ENCODE measurements around the gene ANKRD35. TPM values are rescaled to one million over a fixed set of nuclear protein-coding genes. Genes with fewer than 3 reads are reported as not detected.

ANKRD35 gene
- total and polyA plus RNA-seq, 2 experiments from 2014 or later, result 3.6 to 5.6 TPM

DNA sequence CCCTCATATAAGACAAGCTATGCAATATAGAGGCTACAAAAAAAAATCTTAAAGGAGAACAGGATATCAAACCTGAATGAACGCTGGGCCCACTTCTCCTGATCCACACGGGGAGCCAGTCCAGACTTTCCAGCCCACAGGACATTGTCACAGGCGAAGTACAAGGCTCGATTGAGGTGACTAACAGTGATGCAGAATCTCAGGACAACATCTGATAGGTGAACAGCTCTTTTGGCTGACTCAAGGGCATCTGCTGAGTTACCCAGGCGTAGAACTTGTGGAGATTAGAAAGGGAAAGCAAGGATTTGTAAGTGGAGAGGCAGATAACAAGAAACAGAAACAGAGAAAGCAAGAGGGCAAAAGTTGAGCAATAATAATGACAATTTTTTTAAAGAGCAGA is 31.1 kb upstream of the ANKRD35 start (continued):
- TF ChIP-seq, protein P1, sequence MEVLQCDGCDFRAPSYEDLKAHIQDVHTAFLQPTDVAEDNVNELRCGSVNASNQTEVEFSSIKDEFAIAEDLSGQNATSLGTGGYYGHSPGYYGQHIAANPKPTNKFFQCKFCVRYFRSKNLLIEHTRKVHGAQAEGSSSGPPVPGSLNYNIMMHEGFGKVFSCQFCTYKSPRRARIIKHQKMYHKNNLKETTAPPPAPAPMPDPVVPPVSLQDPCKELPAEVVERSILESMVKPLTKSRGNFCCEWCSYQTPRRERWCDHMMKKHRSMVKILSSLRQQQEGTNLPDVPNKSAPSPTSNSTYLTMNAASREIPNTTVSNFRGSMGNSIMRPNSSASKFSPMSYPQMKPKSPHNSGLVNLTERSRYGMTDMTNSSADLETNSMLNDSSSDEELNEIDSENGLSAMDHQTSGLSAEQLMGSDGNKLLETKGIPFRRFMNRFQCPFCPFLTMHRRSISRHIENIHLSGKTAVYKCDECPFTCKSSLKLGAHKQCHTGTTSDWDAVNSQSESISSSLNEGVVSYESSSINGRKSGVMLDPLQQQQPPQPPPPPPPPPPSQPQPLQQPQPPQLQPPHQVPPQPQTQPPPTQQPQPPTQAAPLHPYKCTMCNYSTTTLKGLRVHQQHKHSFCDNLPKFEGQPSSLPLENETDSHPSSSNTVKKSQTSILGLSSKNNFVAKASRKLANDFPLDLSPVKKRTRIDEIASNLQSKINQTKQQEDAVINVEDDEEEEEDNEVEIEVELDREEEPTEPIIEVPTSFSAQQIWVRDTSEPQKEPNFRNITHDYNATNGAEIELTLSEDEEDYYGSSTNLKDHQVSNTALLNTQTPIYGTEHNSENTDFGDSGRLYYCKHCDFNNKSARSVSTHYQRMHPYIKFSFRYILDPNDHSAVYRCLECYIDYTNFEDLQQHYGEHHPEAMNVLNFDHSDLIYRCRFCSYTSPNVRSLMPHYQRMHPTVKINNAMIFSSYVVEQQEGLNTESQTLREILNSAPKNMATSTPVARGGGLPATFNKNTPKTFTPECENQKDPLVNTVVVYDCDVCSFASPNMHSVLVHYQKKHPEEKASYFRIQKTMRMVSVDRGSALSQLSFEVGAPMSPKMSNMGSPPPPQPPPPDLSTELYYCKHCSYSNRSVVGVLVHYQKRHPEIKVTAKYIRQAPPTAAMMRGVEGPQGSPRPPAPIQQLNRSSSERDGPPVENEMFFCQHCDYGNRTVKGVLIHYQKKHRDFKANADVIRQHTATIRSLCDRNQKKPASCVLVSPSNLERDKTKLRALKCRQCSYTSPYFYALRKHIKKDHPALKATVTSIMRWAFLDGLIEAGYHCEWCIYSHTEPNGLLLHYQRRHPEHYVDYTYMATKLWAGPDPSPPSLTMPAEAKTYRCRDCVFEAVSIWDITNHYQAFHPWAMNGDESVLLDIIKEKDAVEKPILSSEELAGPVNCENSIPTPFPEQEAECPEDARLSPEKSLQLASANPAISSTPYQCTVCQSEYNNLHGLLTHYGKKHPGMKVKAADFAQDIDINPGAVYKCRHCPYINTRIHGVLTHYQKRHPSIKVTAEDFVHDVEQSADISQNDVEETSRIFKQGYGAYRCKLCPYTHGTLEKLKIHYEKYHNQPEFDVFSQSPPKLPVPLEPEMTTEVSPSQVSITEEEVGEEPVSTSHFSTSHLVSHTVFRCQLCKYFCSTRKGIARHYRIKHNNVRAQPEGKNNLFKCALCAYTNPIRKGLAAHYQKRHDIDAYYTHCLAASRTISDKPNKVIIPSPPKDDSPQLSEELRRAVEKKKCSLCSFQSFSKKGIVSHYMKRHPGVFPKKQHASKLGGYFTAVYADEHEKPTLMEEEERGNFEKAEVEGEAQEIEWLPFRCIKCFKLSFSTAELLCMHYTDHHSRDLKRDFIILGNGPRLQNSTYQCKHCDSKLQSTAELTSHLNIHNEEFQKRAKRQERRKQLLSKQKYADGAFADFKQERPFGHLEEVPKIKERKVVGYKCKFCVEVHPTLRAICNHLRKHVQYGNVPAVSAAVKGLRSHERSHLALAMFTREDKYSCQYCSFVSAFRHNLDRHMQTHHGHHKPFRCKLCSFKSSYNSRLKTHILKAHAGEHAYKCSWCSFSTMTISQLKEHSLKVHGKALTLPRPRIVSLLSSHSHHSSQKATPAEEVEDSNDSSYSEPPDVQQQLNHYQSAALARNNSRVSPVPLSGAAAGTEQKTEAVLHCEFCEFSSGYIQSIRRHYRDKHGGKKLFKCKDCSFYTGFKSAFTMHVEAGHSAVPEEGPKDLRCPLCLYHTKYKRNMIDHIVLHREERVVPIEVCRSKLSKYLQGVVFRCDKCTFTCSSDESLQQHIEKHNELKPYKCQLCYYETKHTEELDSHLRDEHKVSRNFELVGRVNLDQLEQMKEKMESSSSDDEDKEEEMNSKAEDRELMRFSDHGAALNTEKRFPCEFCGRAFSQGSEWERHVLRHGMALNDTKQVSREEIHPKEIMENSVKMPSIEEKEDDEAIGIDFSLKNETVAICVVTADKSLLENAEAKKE (CRISPR knock-in tag; IDR thresholded peaks at IDR 0.05), result no peak
- no peak for TF ChIP-seq CREB1 (CRISPR knock-in tag; IDR thresholded peaks at IDR 0.05; ENCODE audit: low read depth)
- no peak for TF ChIP-seq POLR2AphosphoS5 (IDR thresholded peaks at IDR 0.05; ENCODE audit: low read depth)
- TF ChIP-seq ZNF331 (CRISPR knock-in tag; IDR thresholded peaks at IDR 0.05; ENCODE audit: low read depth), result no peak

DNA sequence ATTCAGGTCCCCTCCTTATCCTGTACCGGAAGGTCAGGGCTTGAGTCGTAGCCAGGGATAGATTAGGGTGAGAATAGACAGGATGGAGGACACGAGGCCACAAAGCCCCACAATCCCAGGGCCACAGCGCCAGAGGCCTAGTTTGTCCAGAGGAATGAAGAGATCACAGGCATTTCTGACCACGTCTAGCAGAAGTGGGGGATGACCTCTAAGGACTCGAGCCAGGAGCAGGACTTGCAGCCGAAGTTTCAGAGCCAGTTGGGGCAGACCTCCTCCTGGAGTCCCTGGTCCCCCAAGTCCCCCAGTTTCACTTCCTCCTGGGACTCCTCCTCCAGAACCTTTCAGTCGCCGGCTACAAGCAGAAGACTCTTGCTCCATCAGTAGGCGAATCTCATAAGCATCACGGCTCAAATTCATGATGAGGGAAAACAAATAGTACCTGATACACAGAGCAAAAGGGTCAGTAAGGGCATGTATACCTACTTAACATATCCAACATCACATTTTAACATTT is 26.5 kb upstream of the ANKRD35 start:
- Histone ChIP-seq H3K79me2 (replicated peaks; ENCODE audit: insufficient read depth) (no peaks in the 10 kb centered on the region), H2AFZ (no peak overlapping the region), H3K4me1 (ENCODE audit: insufficient read depth) (no peaks in the 10 kb centered on the region), H3K4me2 (no peak overlapping the region), H3K27ac (ENCODE audit: low read depth) (no peak overlapping the region), H3K36me3 (ENCODE audit: insufficient read depth) (no peaks in the 10 kb centered on the region), H3K4me3 (no peak overlapping the region), H3K27me3 (ENCODE audit: insufficient read depth) (no peaks in the 10 kb centered on the region), H4K20me1 (replicated peaks; ENCODE audit: insufficient read depth) (no peaks in the 10 kb centered on the region), H3K9me2 (ENCODE audit: insufficient read depth) (no peaks in the 10 kb centered on the region), H3F3A (replicated peaks; ENCODE audit: low read depth) (0 out of 2 replicates have a peak, but pooled peaks cover 4% of the 10 kb centered on the region)
- DNase-seq (ENCODE audit: low spot score) (no peak), ATAC-seq (no peak)
- Mint-ChIP-seq H3K36me3 (ENCODE audit: low read depth) (no peaks in the 10 kb centered on the region; the same call in 1 of the 3 replicates), H3K4me3 (no peak overlapping the region), H3K9me3 (no peaks in the 10 kb centered on the region), H3K27me3 (ENCODE audit: insufficient read depth, low read depth, poor library complexity) (peaks cover 9% of the 10 kb centered on the region), H3K27ac (no peak overlapping the region), H3K4me1 (peaks cover 10% of the 10 kb centered on the region; the same call in 2 of the 3 replicates)
- TF ChIP-seq, protein P1 (CRISPR knock-in tag; IDR thresholded peaks at IDR 0.05), result no peak
- no peak for TF ChIP-seq ZNF114 (CRISPR knock-in tag; IDR thresholded peaks at IDR 0.05)
- TF ChIP-seq, protein P2, sequence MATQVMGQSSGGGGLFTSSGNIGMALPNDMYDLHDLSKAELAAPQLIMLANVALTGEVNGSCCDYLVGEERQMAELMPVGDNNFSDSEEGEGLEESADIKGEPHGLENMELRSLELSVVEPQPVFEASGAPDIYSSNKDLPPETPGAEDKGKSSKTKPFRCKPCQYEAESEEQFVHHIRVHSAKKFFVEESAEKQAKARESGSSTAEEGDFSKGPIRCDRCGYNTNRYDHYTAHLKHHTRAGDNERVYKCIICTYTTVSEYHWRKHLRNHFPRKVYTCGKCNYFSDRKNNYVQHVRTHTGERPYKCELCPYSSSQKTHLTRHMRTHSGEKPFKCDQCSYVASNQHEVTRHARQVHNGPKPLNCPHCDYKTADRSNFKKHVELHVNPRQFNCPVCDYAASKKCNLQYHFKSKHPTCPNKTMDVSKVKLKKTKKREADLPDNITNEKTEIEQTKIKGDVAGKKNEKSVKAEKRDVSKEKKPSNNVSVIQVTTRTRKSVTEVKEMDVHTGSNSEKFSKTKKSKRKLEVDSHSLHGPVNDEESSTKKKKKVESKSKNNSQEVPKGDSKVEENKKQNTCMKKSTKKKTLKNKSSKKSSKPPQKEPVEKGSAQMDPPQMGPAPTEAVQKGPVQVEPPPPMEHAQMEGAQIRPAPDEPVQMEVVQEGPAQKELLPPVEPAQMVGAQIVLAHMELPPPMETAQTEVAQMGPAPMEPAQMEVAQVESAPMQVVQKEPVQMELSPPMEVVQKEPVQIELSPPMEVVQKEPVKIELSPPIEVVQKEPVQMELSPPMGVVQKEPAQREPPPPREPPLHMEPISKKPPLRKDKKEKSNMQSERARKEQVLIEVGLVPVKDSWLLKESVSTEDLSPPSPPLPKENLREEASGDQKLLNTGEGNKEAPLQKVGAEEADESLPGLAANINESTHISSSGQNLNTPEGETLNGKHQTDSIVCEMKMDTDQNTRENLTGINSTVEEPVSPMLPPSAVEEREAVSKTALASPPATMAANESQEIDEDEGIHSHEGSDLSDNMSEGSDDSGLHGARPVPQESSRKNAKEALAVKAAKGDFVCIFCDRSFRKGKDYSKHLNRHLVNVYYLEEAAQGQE (IDR thresholded peaks at IDR 0.05; ENCODE audit: unreplicated experiment), result no peak
